HG02678 (cell line): ENCODE results near the gene NEAT1.
"Not testable (repeated sequence)": the region's sequence is repeated elsewhere in the genome, so short reads cannot be mapped to it uniquely, and the experiment has no call there.

Experiments
- ATAC-seq: cut with Tn5 transposase; IDR thresholded peaks from one replicate; pipeline ENCODE4 v1.9.1; 2021; ENCODE audit warnings: mild to moderate bottlenecking, moderate library complexity; ENCODE audit not compliant: unreplicated experiment

The NEAT1 gene

GRCh38 chr11:65404638-65405339 lies 17.8 kb upstream of the NEAT1 start:
- ATAC-seq = no peak

- ATAC-seq = no peak
Observed at GRCh38 chr11:65410936-65411680, 11.5 kb upstream of the NEAT1 start.

GRCh38 chr11:65411681-65412070 lies 10.9 kb upstream of the NEAT1 start:
- ATAC-seq = no peak

- no peak for ATAC-seq
Observed at GRCh38 chr11:65412271-65413076, 10.1 kb upstream of the NEAT1 start.

GRCh38 chr11:65413077-65413664 lies 9.4 kb upstream of the NEAT1 start:
- not testable (repeated sequence) for ATAC-seq

- no peak for ATAC-seq
Observed at GRCh38 chr11:65414776-65415498, 7.7 kb upstream of the NEAT1 start.

- no peak for ATAC-seq
Observed at GRCh38 chr11:65415499-65416340, 6.9 kb upstream of the NEAT1 start.

- peak; percentile 37 for ATAC-seq
Observed at GRCh38 chr11:65416341-65416824, 6.2 kb upstream of the NEAT1 start.

GRCh38 chr11:65416841-65417701 lies 5.5 kb upstream of the NEAT1 start:
- ATAC-seq = no peak

- ATAC-seq = no peak
Observed at GRCh38 chr11:65417702-65418430, 4.7 kb upstream of the NEAT1 start.

- ATAC-seq = no peak
Observed at GRCh38 chr11:65418431-65418680, 4.2 kb upstream of the NEAT1 start.

GRCh38 chr11:65418681-65419459 lies 3.7 kb upstream of the NEAT1 start:
- ATAC-seq = peak; percentile 41

GRCh38 chr11:65419460-65419771 lies 3.2 kb upstream of the NEAT1 start:
- ATAC-seq = no peak

GRCh38 chr11:65419772-65420481 lies 2.7 kb upstream of the NEAT1 start:
- ATAC-seq = no peak

- ATAC-seq = no peak
Observed at GRCh38 chr11:65420506-65420905, 2.1 kb upstream of the NEAT1 start.

GRCh38 chr11:65420979-65421793 lies 1.4 kb upstream of the NEAT1 start:
- ATAC-seq = no peak
